HTR-8/SVneo (cell line): ENCODE results near the gene RNF7.
"Not testable (repeated sequence)": the region's sequence is repeated elsewhere in the genome, so short reads cannot be mapped to it uniquely, and the experiment has no call there.

Experiments
- DNase-seq: peaks from one replicate; pipeline ENCODE4 v3.0.0; 2011; ENCODE audit warnings: low spot score, mixed read lengths; ENCODE audit not compliant: insufficient read length
- FAIRE-seq: peaks from 2 replicates; lab custom pipeline; 2011; peaks lifted over from hg19 to GRCh38; lab: Jason Lieb, UNC

RNF7 gene

DNA sequence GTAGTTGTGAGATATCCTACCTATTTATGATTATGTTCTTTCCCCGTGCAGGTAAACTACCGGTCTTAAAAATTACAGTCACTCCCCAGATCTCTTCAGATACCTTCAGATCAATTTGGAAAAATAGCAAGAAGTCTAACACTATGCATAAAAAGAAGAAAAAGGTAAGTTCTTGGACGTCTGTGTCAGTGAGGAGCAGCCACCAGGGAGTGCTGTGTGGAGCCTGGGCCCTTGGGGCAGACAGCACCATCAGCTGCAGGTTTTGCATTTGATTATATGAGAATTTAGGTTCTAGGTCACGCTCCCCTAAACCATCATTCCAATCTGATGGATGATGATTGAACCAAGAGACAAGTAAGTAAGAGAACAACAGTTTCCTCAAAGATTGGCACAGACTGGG, 8.9 kb upstream of the RNF7 start:
- FAIRE-seq (no peak), DNase-seq (no peak)

DNA sequence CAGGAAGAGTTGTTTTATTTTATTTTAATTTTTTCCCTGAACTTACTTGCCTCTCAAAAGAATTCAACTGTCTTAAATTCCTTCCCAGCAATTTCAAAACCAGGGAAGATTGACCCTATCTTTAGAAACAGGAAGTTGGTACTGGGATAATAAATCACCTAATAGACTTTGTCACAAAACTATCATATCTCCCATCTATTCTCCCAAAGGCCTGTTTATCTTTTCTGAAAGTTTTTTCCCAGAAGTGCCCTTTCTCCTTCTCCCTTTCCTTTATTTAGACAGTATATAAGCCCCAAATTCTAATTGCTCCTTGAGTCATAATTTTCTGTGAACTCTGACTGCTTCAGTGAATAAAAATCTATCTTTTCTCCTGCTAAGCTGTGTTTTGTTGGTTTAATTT, 2.9 kb upstream of the RNF7 start:
- DNase-seq (no peak), FAIRE-seq (no peak)

DNA sequence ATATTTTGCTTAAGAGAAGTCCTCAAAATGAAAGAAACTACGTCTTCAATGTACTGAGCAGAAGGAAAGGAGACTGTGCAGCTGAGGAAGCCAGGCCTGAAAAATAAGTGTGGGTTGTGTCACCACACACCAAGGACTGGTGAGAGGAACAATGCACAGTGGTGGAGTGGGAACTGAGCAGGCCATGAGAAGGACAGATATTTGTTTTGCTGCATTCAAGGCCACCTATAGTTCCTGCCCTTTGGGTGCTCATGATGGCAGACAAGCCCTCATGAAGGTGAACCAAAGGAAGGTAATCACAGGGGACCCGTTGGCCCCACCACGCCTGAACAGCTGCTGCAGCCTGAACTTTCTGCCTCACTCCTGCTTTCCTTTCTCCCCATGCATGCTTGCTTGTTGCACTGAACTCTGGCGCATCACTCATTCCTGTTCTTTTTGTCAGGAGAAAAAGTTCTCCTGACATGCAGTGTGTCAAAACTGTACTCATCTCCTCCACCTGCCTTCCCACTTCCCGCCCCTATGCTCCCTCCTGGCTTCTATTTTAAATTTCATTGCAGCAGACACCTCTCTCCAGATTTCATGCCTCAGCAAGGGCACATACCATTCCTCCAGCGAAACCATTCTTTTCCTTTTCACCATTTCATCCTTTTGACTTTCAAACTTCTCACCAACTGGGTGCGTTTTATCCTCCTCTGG, 2.2 kb upstream of the RNF7 start:
- DNase-seq: no peak
- no peak for FAIRE-seq

DNA sequence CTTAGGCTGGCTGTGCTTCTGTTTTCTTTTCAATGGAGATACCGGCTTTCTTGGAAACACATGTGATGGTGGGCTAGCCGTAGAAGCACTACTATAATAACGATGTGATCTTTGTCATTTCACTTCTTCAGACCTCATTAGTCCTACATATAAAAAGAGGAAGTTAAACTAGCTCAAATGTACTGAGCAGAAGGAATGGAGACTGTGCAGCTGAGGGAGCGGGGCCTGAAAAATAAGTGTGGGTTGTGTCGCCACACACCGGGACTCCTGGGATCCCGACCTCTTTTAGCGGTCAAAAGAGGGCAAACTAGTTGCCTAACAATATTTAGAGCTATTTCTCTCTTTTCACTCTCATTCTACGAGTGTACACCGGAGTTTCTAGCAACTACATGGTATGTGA, 1.0 kb upstream of the RNF7 start:
- FAIRE-seq (no peak), DNase-seq (no peak)

DNA sequence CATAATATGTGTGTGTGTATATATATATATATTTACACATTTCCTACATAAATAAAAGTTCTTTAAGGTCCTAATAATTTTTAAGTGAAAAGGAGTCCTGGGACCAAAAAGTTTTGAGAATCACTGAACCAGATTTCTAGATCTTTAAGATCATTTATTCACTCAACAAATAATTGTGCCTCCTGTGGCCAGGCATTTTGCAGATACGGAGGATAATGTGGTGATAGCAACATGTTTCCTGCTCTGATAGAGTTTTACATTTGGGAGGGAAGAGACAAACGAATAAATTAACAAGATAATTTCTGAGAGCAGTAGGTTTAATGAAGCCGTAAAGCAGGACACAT, 448 bp upstream of the RNF7 start:
- no peak for FAIRE-seq
- DNase-seq: no peak

DNA sequence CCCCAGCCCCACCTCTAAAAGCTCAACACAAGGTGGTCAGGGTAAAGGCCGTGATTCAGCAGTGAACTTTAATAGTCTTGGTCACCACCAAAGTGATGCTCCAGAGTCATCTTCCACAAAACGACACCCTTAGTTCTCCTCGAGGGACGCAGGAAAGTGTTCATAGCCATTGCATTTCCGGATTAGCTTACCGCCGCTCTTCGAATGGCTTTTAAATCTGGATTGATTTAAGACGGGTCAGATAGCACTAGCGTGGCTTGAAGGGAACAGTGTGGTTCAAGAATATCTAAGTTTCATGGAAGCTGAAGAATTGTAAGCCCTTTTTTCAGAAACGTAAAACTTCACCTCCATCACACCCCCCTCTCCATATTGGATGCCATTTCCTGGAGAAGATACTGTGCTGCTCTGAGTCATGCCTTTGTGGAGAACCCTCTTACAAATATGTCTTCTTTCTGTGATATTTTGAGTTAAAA, 829 bp downstream of the RNF7 start:
- no peak for FAIRE-seq
- DNase-seq: peak; percentile 34

DNA sequence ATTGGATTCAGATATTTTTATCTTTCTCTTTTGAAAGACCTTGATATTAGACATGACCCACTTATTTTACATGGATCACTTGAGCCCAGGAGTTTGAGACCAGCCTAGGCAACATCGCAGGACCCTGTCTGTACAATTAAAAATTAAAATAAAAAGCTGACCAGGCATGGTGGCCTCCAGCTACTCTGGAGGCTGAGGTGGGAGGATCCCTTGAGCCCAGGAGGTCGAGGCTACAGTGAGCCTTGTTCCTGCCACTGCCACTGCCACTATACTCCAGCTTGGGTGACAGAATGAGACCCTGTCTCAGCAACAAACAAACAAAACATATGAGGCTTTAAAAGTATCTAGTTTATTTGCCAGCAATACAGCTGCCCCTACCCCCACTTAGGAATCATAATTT, 1.6 kb downstream of the RNF7 start:
- no peak for DNase-seq
- FAIRE-seq: no peak

DNA sequence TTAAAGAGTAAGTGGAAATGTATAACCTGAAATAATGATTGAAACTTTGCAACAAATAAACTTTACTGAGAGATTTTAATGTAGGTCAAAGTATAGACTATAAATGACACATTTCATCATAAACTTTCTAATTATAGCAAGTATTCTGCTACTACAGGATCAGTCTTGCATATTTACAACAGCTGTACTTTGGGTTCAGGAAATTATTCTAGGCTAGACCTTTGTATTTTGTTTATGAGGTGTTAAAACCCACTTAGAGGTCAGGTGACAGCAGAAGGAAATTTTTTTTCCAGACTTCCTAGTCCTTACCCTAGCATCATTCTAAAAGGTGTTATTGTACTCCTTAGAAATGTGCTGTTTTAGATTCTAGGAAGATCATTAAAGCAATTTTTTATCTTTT, 2.3 kb downstream of the RNF7 start:
- DNase-seq (no peak), FAIRE-seq (no peak)

DNA sequence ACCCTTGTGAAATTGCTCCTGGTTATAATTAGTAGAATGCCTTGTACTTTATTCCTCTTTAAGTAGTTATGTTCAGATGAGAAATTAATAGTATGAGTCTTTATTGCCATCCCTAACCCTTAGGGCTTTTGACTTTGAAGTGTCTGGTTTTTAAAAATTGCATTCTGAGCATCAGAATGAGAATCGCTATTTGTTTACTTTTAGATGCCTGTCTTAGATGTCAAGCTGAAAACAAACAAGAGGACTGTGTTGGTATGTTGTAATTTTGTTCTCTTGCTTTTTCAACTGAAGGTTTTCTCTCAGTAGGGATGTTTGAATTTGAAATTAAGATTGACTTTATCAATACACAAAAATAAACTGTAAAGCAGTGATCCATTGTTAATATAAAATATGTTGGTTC, 5.2 kb downstream of the RNF7 start:
- DNase-seq: no peak
- FAIRE-seq: no peak

DNA sequence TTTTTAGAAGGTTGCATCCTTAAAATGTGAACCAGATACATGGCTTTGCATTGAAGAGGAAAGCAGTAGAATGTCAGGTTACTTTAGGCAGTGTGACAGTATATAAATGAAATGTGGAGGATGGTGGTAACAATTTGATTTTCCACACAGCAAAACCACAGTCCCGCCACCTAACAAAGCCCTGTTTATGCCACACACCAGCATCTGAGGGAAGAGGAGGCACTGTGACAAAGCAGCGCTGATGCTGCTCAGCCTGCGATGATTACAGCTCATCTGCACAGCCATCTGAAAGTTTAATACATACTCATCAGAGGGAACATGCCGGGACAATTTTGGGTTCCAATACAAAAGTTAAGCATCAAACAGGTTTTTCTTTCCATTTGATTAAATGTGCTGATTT, 8.9 kb downstream of the RNF7 start:
- no peak for DNase-seq
- FAIRE-seq: peak; percentile 55

DNA sequence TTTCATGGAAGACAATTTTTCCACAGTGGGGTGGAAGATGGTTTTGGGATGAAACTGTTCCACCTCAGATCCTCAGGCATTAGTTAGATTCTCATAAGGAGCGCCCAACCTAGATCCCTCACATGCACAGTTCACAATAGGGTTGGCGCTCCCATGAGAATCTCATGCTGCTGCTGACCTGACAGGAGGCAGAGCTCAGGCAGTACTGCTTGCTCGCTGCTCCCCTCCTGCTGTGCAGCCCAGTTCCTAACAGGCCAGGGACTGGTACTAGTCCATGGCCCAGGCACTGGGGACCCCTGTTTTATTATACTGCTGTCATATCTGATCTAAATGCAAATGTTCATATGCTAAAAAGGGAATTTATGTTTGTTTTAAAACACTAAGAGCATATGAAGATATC, 15.3 kb downstream of the RNF7 start:
- no peak for DNase-seq
- no peak for FAIRE-seq

DNA sequence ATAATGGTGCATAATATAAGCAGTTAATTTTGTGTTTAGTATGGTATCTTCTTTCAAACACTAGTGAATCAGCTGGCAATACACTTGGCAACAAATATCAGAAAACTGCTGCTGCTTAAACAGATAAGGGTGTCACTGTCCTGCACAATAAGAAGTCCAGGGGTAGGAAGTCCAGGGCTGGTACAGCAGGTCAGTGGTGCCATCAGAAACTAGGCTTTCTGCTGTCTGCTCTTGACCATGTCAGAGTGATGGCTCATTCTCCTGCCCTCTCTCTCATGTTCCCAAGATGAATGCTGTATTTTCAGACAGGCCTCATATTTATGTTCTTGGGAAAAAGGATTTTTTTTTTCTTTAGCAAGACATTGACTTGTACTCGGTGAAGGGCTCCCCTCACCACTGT, 15.9 kb downstream of the RNF7 start:
- FAIRE-seq: no peak

DNA sequence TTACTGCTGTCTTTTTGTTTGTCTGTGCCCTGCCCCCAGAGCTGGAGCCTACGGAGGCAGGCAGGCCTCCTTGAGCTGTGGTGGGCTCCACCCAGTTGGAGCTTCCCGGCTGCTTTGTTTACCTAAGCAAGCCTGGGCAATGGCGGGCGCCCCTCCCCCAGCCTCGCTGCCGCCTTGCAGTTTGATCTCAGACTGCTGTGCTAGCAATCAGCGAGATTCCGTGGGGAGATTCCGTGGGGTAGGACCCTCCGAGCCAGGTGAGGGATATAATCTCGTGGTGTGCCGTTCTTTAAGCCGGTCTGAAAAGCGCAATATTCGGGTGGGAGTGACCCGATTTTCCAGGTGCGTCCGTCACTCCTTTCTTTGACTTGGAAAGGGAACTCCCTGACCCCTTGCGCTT, 24.5 kb downstream of the RNF7 start:
- not testable (repeated sequence) for FAIRE-seq

More for the DNA sequence above, 15.9 kb downstream of the RNF7 start:
- no peak for DNase-seq

DNA sequence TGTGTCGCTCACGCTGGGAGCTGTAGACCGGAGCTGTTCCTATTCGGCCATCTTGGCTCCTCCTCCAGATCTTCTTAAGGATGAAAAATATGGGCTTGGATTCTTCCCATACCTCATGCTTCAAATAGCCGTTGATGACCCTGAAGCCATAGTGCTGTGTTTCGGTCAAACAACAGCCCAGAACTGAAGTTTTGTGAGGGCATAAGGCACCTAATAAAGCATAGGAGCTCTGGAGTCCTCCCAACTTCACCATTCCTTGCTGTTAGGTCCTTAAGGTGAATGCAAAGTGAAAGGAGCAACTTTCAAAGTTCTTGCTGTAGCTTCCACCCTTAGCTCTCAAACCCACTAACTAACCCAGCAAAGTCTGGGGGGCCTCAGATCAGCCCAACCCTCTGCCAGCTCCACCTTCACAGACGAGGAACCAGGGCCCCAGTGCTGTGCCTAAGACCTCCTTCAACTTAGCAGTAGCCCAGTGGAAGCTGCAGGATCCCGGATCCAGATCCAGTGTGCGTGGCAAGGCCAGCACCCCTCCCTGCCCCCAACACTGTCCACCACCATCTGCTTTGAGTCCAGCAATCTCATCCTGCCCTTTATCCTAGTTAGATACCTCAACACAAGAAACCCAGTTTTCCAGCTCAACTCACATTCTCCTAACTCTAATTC, 25.1 kb downstream of the RNF7 start, which contains the start of gene GRK7:
Gene GRK7, plus strand, starts transcription at position 321 of the 663 bp plus-strand sequence. CDS start 14,877 bp downstream, outside the sequence.
- no peak for FAIRE-seq

More for the DNA sequence above, 24.5 kb downstream of the RNF7 start:
- DNase-seq: not testable (repeated sequence)

DNA sequence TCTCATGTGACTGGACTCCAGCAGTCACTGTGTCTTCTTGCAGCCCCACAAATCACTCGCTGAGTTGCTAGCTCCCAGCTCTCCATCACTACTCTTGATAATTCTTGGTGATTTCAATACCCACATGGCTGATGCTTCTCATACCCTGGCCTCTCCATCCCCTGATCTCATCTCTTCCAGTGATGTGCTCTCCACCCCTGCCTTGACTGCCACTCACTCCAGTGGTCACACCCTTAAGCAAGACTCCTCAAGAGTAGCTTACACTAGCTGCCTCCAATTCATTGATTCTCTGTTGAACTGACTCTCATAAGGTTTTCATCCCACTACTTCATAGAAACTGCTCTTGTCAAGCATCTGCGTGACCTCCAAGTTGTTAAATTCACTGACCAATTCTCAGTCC, 25.9 kb downstream of the RNF7 start:
- DNase-seq: no peak
- no peak for FAIRE-seq

More for the DNA sequence above, 25.1 kb downstream of the RNF7 start, which contains the start of gene GRK7:
- no peak for DNase-seq

DNA sequence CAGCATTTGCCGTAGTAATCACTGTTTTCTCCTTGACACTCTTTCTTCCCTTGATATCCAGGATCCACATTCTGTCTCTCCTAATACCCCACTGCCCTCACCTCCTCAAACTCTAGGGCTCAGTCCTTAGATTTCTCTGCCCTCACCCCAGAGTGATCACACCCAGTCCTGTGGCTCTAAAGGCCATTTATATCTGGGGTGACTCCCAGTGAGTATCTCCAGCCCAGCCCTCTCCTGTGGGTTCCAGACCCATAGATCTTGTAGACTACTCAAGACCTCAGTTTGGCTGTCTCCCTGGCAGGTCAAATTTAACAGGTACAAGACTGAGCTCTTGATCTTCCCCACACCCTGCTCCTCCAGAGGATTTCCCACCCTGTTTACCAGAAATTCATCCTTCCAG, 26.4 kb downstream of the RNF7 start:
- DNase-seq (no peak), FAIRE-seq (no peak)

DNA sequence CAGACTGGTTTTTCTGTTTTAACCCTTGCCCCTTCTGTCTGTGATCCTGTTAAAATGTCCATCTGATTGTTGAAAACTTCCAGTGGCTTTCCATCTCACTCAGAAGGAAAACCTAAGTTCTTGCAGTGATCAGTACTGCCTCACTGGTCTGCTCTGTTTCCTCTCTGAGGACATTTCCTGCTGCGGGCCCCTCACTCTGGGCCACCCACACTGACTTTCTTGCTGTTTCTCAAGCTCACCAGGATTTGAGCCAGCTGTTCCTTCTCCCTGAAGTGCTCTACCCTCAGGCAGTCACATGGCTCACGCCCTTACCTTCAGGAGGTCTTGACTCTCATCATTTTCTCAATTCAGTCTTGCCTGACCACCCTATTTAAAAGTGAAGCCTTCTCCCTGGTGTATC, 26.9 kb downstream of the RNF7 start:
- no peak for DNase-seq
- FAIRE-seq: no peak

DNA sequence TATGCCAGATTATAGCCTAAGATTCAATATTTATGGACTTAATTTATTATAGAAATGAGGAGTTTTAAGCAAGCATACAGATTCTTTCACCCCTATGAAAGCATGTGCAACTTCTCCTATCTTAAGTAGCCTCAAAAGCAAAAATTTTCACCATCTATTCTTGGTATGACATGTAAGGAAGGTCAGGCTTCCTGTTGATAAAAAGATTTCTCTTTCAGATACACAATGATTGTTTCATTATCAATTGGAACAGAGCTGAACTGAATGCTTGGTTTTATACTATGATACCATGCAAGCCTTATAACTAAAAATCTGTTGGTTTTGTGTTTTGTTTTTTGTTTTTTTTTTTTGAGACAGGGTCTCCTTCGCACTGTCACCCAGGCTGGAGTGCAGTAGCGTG, 29.0 kb downstream of the RNF7 start:
- FAIRE-seq (no peak), DNase-seq (no peak)

DNA sequence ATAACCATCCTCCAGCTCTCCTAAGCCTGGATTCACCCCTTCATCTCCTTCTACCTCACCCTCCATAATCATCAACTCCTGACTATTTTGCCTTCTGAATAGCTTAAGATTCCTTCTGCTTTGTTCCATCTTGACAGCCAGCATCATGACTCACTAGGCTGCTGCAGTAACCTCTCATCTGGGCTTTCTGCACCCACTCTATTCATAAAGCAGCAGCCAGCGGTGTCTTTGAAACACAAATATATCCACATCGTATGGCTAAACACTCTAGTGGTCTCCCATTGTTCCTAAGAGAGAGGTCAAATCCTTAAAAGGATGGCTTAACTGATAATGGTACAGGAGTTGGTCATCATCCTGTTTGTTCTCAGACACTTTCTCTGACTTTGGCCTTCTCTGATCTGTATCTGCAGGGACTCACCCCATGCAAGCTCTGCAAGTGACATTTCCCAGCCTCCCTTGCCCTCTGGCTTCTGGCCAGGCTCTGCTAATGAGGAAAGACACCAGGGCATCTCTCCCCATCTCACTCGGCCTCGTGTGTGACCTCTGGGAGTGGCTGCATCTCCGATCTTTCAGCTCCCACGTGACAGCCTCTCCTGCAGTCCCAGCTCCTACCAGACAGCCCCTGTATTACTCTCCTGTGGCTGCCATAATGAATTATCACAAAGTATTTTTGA, 31.3 kb downstream of the RNF7 start:
- FAIRE-seq: no peak

DNA sequence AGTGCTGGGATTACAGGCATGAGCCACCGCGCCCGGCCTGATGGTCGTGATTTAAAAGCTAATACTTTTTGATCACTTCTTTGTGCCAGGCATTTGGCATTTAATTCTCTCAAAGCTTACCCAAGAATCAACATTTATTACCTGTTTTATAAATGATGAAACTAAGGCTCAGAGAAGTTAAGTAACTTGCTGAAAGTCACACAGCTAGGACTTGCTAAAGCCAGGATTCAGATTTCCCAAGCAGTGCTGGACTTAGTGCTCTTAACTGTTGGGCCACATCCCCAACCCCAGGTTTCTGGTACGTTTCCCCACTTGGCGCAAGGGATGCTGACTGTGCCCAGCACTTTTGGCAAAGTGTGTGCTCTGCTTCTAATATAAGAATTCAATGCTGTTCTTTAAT, 35.6 kb downstream of the RNF7 start:
- DNase-seq: no peak
- no peak for FAIRE-seq

More for the DNA sequence above, 31.3 kb downstream of the RNF7 start:
- no peak for DNase-seq

DNA sequence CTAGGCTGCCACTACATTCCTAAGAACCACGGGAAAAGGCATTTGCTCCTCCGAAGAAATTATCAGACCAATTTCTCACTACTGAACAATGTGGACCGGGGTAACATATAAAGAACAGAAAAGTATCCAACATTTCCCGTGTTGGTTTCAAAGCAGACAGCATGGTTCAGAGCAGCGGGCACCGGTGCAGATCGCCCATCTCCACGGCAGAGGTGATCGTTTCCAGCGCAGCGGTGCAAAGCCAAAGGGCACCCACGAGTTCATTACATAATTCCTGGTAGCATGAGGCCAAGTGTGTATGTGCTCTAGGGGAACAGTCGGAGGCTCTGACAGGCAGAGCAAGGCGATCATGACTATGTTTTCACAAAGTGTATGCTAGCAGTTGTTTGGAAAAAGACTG, 38.3 kb downstream of the RNF7 start:
- DNase-seq (no peak), FAIRE-seq (no peak)
